Naive B cell (primary cell): Measurements from ENCODE around the gene PDE9A. TPM values are rescaled to one million over a fixed set of nuclear protein-coding genes. Genes with fewer than 3 reads are reported as not detected.
"Not testable (repeated sequence)": the region's sequence is repeated elsewhere in the genome, so short reads cannot be mapped to it uniquely, and the experiment has no call there.

Experiments
- ATAC-seq, 2 donors: fragments of 150-1000 bp; cut with Tn5 transposase; 2 replicates each; pipeline ENCODE4 v1.10.0; 2021; ENCODE audit warnings: low read depth in 2 of 2, mild to moderate bottlenecking in 2 of 2, moderate library complexity in 2 of 2
- DNase-seq: peaks from one replicate; pipeline ENCODE4 v3.0.0; 2022
- H3K27ac Mint-ChIP-seq, 6 donors: one replicate each; pipeline ENCODE4 v1.8.0; 2020 to 2022; ENCODE audit warnings: mild to moderate bottlenecking in 6 of 6, mixed read lengths in 6 of 6, moderate library complexity in 5 of 6, inconsistent platforms in 2 of 6
- H3K27me3 Mint-ChIP-seq, 3 donors: one replicate each; pipeline ENCODE4 v1.8.0; 2021 to 2022; ENCODE audit warnings: mixed read lengths in 3 of 3, mild to moderate bottlenecking in 1 of 3
- H3K36me3 Mint-ChIP-seq, 2 donors: one replicate each; pipeline ENCODE4 v1.8.0; 2020 to 2022; ENCODE audit warnings: mixed read lengths in 2 of 2, inconsistent platforms in 1 of 2, mild to moderate bottlenecking in 1 of 2
- H3K4me1 Mint-ChIP-seq, 3 donors: one replicate each; pipeline ENCODE4 v1.8.0; 2020 to 2022; ENCODE audit warnings: mixed read lengths in 3 of 3, inconsistent platforms in 1 of 3, mild to moderate bottlenecking in 1 of 3, moderate library complexity in 1 of 3
- H3K4me3 Mint-ChIP-seq, 8 donors: one replicate each; pipeline ENCODE4 v1.8.0; 2020 to 2022; ENCODE audit warnings: mild to moderate bottlenecking in 8 of 8, mixed read lengths in 8 of 8, moderate library complexity in 8 of 8, inconsistent platforms in 2 of 8
- H3K9me3 Mint-ChIP-seq, 7 donors: one replicate each; pipeline ENCODE4 v1.8.0; 2020 to 2022; ENCODE audit warnings: mixed read lengths in 7 of 7, mild to moderate bottlenecking in 5 of 7, inconsistent platforms in 2 of 7, moderate library complexity in 1 of 7
- polyA plus RNA-seq, 6 donors: library from polyadenylated mRNA; unstranded; fragments of 300-500 nt; fragmentation: Illumina TruSeq; gene quantifications; one replicate each; pipeline ENCODE4 v1.2.3, GENCODE V29; 2021; ENCODE audit warnings: low read depth in 6 of 6

Gene PDE9A
- polyA plus RNA-seq: 1 to 10 TPM in 2 of 6 donors, under 1 TPM in 3, not detected in 1; 0.26 to 1.5 (median 0.79) TPM

- Mint-ChIP-seq H3K36me3 (no peaks in the 10 kb centered on the region), H3K27me3 (peaks cover 30 to 59% (median 50%) of the 10 kb centered on the region in 3 donors), H3K4me3 (peak within 1 kb of the TSS; percentile 79 to 94 (median 86))
Measured at GRCh38 chr21:42653231-42654061, at the start of gene PDE9A. Gene PDE9A (plus strand): TSS chr21:42653621. CDS start chr21:42653815, 194 bp downstream.

GRCh38 chr21:42607102-42607501 is 46.3 kb upstream of the PDE9A start:
- H3K36me3 Mint-ChIP-seq: peaks cover 0 to 5% of the 10 kb centered on the region in 2 donors
- ATAC-seq (no peak), DNase-seq (no peak)
- no peak overlapping the region for H3K4me3 Mint-ChIP-seq
- H3K9me3 Mint-ChIP-seq: peaks cover 10 to 52% (median 20%) of the 10 kb centered on the region in 7 donors
- peaks cover 6 to 13% (median 8%) of the 10 kb centered on the region in 3 donors for H3K4me1 Mint-ChIP-seq
- no peak overlapping the region for H3K27ac Mint-ChIP-seq
- peaks cover 0 to 19% (median 8%) of the 10 kb centered on the region in 3 donors for H3K27me3 Mint-ChIP-seq

More at GRCh38 chr21:42653231-42654061, at the start of gene PDE9A:
- peak; percentile 38 to 48 for ATAC-seq
- H3K27ac Mint-ChIP-seq: peak within 1 kb of the TSS in 3 of 6 donors; percentile 47 to 92 (median 75)
- no peaks in the 10 kb centered on the region for H3K9me3 Mint-ChIP-seq
- no peak for DNase-seq
- peaks cover 22 to 31% (median 24%) of the 10 kb centered on the region in 3 donors for H3K4me1 Mint-ChIP-seq

GRCh38 chr21:42607525-42608102 is 45.8 kb upstream of the PDE9A start:
- peaks cover 10 to 57% (median 20%) of the 10 kb centered on the region in 7 donors for H3K9me3 Mint-ChIP-seq

GRCh38 chr21:42608446-42608845 is 45.0 kb upstream of the PDE9A start:
- ATAC-seq (no peak), DNase-seq (no peak)
- Mint-ChIP-seq H3K9me3 (peaks cover 10 to 61% (median 22%) of the 10 kb centered on the region in 7 donors), H3K36me3 (peaks cover 0 to 5% of the 10 kb centered on the region in 2 donors), H3K27me3 (peaks cover 0 to 14% (median 8%) of the 10 kb centered on the region in 3 donors), H3K4me3 (no peak overlapping the region), H3K4me1 (peaks cover 6 to 13% (median 8%) of the 10 kb centered on the region in 3 donors), H3K27ac (no peak overlapping the region)

More at GRCh38 chr21:42607525-42608102, 45.8 kb upstream of the PDE9A start:
- no peak for ATAC-seq
- H3K36me3 Mint-ChIP-seq: peaks cover 0 to 5% of the 10 kb centered on the region in 2 donors
- peaks cover 0 to 17% (median 8%) of the 10 kb centered on the region in 3 donors for H3K27me3 Mint-ChIP-seq
- peak overlapping the region in 1 of 6 donors; percentile 82 for H3K27ac Mint-ChIP-seq
- H3K4me1 Mint-ChIP-seq: peaks cover 6 to 13% (median 8%) of the 10 kb centered on the region in 3 donors
- DNase-seq: no peak
- peak overlapping the region in 1 of 8 donors; percentile 21 for H3K4me3 Mint-ChIP-seq

GRCh38 chr21:42609811-42610210 is 43.6 kb upstream of the PDE9A start:
- H3K4me1 Mint-ChIP-seq: peaks cover 6 to 13% (median 8%) of the 10 kb centered on the region in 3 donors
- DNase-seq (no peak), ATAC-seq (peak; percentile 98 to 100)
- peak overlapping the region in 3 of 6 donors; percentile 18 to 48 (median 33) for H3K27ac Mint-ChIP-seq
- H3K4me3 Mint-ChIP-seq: peak overlapping the region in 2 of 8 donors; percentile 21 to 52
- peaks cover 0 to 5% of the 10 kb centered on the region in 2 donors for H3K36me3 Mint-ChIP-seq
- H3K27me3 Mint-ChIP-seq: peaks cover 0 to 4% (median 0%) of the 10 kb centered on the region in 3 donors
- peaks cover 2 to 54% (median 18%) of the 10 kb centered on the region in 7 donors for H3K9me3 Mint-ChIP-seq

- H3K4me1 Mint-ChIP-seq: peaks cover 6 to 13% (median 8%) of the 10 kb centered on the region in 3 donors
- H3K4me3 Mint-ChIP-seq: no peak overlapping the region
- peaks cover 0 to 38% (median 15%) of the 10 kb centered on the region in 7 donors for H3K9me3 Mint-ChIP-seq
- H3K27ac Mint-ChIP-seq: no peak overlapping the region
- H3K36me3 Mint-ChIP-seq: peaks cover 0 to 5% of the 10 kb centered on the region in 2 donors
- ATAC-seq: no peak
- peaks cover 0 to 4% (median 0%) of the 10 kb centered on the region in 3 donors for H3K27me3 Mint-ChIP-seq
- no peak for DNase-seq
Measured at GRCh38 chr21:42611852-42612251, 41.6 kb upstream of the PDE9A start.

- DNase-seq (no peak), ATAC-seq (no peak)
- Mint-ChIP-seq H3K27me3 (no peaks in the 10 kb centered on the region), H3K9me3 (peaks cover 0 to 38% (median 15%) of the 10 kb centered on the region in 7 donors), H3K4me3 (no peak overlapping the region), H3K36me3 (peaks cover 0 to 5% of the 10 kb centered on the region in 2 donors), H3K27ac (no peak overlapping the region), H3K4me1 (peaks cover 6 to 13% (median 8%) of the 10 kb centered on the region in 3 donors)
Measured at GRCh38 chr21:42612390-42612789, 41.0 kb upstream of the PDE9A start.

- H3K27ac Mint-ChIP-seq: no peak overlapping the region
- H3K4me3 Mint-ChIP-seq: no peak overlapping the region
- H3K27me3 Mint-ChIP-seq: peaks cover 5 to 13% (median 8%) of the 10 kb centered on the region in 3 donors
- H3K9me3 Mint-ChIP-seq: peaks cover 0 to 33% (median 15%) of the 10 kb centered on the region in 7 donors
- H3K4me1 Mint-ChIP-seq: peaks cover 6 to 13% (median 8%) of the 10 kb centered on the region in 3 donors
- DNase-seq (no peak), ATAC-seq (no peak)
- peaks cover 0 to 5% of the 10 kb centered on the region in 2 donors for H3K36me3 Mint-ChIP-seq
Measured at GRCh38 chr21:42613756-42614155, 39.7 kb upstream of the PDE9A start.

GRCh38 chr21:42614396-42614795 is 39.0 kb upstream of the PDE9A start:
- ATAC-seq (no peak), DNase-seq (no peak)
- H3K9me3 Mint-ChIP-seq: peaks cover 0 to 26% (median 10%) of the 10 kb centered on the region in 7 donors
- H3K27me3 Mint-ChIP-seq: peaks cover 8 to 18% (median 14%) of the 10 kb centered on the region in 3 donors
- H3K4me1 Mint-ChIP-seq: peaks cover 4 to 11% (median 6%) of the 10 kb centered on the region in 3 donors
- H3K27ac Mint-ChIP-seq: peak overlapping the region in 1 of 6 donors; percentile 21
- H3K4me3 Mint-ChIP-seq: no peak overlapping the region
- peaks cover 0 to 3% of the 10 kb centered on the region in 2 donors for H3K36me3 Mint-ChIP-seq

GRCh38 chr21:42614811-42615351 is 38.5 kb upstream of the PDE9A start:
- Mint-ChIP-seq H3K27ac (no peak overlapping the region), H3K4me1 (peaks cover 4 to 6% (median 6%) of the 10 kb centered on the region in 3 donors), H3K4me3 (no peak overlapping the region), H3K27me3 (peaks cover 8 to 23% (median 19%) of the 10 kb centered on the region in 3 donors), H3K9me3 (peaks cover 0 to 21% (median 9%) of the 10 kb centered on the region in 7 donors), H3K36me3 (no peaks in the 10 kb centered on the region)
- ATAC-seq (peak; percentile 71 to 79), DNase-seq (no peak)

- not testable (repeated sequence) for ATAC-seq, H3K4me1 Mint-ChIP-seq, H3K36me3 Mint-ChIP-seq, H3K4me3 Mint-ChIP-seq, DNase-seq, H3K27ac Mint-ChIP-seq
- peaks cover 0 to 17% (median 8%) of the 10 kb centered on the region in 7 donors for H3K9me3 Mint-ChIP-seq
- peaks cover 8 to 27% (median 24%) of the 10 kb centered on the region in 3 donors for H3K27me3 Mint-ChIP-seq
Measured at GRCh38 chr21:42615377-42615776, 38.0 kb upstream of the PDE9A start.

- peaks cover 8 to 27% (median 26%) of the 10 kb centered on the region in 3 donors for H3K27me3 Mint-ChIP-seq
- H3K4me3 Mint-ChIP-seq: no peak overlapping the region
- ATAC-seq (no peak), DNase-seq (no peak)
- H3K9me3 Mint-ChIP-seq: peaks cover 0 to 16% (median 8%) of the 10 kb centered on the region in 7 donors
- no peaks in the 10 kb centered on the region for H3K36me3 Mint-ChIP-seq
- no peaks in the 10 kb centered on the region for H3K4me1 Mint-ChIP-seq
- no peak overlapping the region for H3K27ac Mint-ChIP-seq
Measured at GRCh38 chr21:42615924-42616323, 37.5 kb upstream of the PDE9A start.

- ATAC-seq (peak in 1 of 2 donors; percentile 40), DNase-seq (no peak)
- Mint-ChIP-seq H3K4me1 (no peaks in the 10 kb centered on the region), H3K4me3 (no peak overlapping the region), H3K36me3 (no peaks in the 10 kb centered on the region), H3K9me3 (peaks cover 0 to 16% (median 8%) of the 10 kb centered on the region in 7 donors), H3K27ac (no peak overlapping the region), H3K27me3 (peaks cover 12 to 30% (median 27%) of the 10 kb centered on the region in 3 donors)
Measured at GRCh38 chr21:42616446-42616845, 37.0 kb upstream of the PDE9A start.
